ENCODE results near the gene PSMA2. TPM values are rescaled to one million over a fixed set of nuclear protein-coding genes. Genes with fewer than 3 reads are reported as not detected.
"Not testable (repeated sequence)": the region's sequence is repeated elsewhere in the genome, so short reads cannot be mapped to it uniquely, and the experiment has no call there.

The PSMA2 gene
- polyA plus RNA-seq, 4 donors: 216 to 282 (median 255) TPM

- DNase-seq (ENCODE audit: low read depth in 4 of 4, low spot score in 2 of 4): no peak
These were observed 21.7 kb downstream of the PSMA2 start for GRCh38 chr7:42910306-42910705.

- no peak for DNase-seq (ENCODE audit: low read depth in 4 of 4, low spot score in 2 of 4)
These were observed 24.7 kb downstream of the PSMA2 start for GRCh38 chr7:42907316-42907715.

GRCh38 chr7:42906181-42906580 is 25.8 kb downstream of the PSMA2 start:
- no peak for DNase-seq (ENCODE audit: low read depth in 4 of 4, low spot score in 2 of 4)

GRCh38 chr7:42902331-42902730 is 29.6 kb downstream of the PSMA2 start:
- no peak for DNase-seq (ENCODE audit: low read depth in 4 of 4, low spot score in 2 of 4)

- DNase-seq (ENCODE audit: low read depth in 4 of 4, low spot score in 2 of 4): no peak
These were observed 31.1 kb downstream of the PSMA2 start for GRCh38 chr7:42900842-42901241.

- DNase-seq (ENCODE audit: low read depth in 4 of 4, low spot score in 2 of 4): no peak
These were observed 38.4 kb downstream of the PSMA2 start for GRCh38 chr7:42893346-42894240.

GRCh38 chr7:42886893-42887505 is 45.0 kb downstream of the PSMA2 start:
- no peak for DNase-seq (ENCODE audit: low read depth in 4 of 4, low spot score in 2 of 4)

- DNase-seq (ENCODE audit: low read depth in 4 of 4, low spot score in 2 of 4): no peak
These were observed 45.8 kb downstream of the PSMA2 start for GRCh38 chr7:42886129-42886528.

GRCh38 chr7:42885183-42885582 is 46.8 kb downstream of the PSMA2 start:
- not testable (repeated sequence) for DNase-seq (ENCODE audit: low read depth in 4 of 4, low spot score in 2 of 4)

- DNase-seq (ENCODE audit: low read depth in 4 of 4, low spot score in 2 of 4): peak in 2 of 4 donors; percentile 56 to 65
These were observed 48.0 kb downstream of the PSMA2 start for GRCh38 chr7:42883950-42884349.

GRCh38 chr7:42880392-42880791 is 51.6 kb downstream of the PSMA2 start:
- no peak for DNase-seq (ENCODE audit: low read depth in 4 of 4, low spot score in 2 of 4)

GRCh38 chr7:42878303-42878702 is 53.7 kb downstream of the PSMA2 start:
- no peak for DNase-seq (ENCODE audit: low read depth in 4 of 4, low spot score in 2 of 4)

- DNase-seq (ENCODE audit: low read depth in 4 of 4, low spot score in 2 of 4): no peak
These were observed 54.1 kb downstream of the PSMA2 start for GRCh38 chr7:42877862-42878261.

GRCh38 chr7:42876182-42877068 is 55.5 kb downstream of the PSMA2 start:
- DNase-seq (ENCODE audit: low read depth in 4 of 4, low spot score in 2 of 4): no peak

- no peak for DNase-seq (ENCODE audit: low read depth in 4 of 4, low spot score in 2 of 4)
These were observed 62.6 kb downstream of the PSMA2 start for GRCh38 chr7:42869131-42870020.

GRCh38 chr7:42868480-42868879 is 63.5 kb downstream of the PSMA2 start:
- DNase-seq (ENCODE audit: low read depth in 4 of 4, low spot score in 2 of 4): no peak

Measured in left renal cortex interstitium (tissue), 4 donors.